Measurements from ENCODE around the gene OVOL1.

OVOL1 gene

GRCh38 chr11:65777821-65778361 is 9.0 kb upstream of the OVOL1 start:
- DNase-seq (ENCODE audit: low read depth) = no peak

GRCh38 chr11:65778431-65778900 is 8.4 kb upstream of the OVOL1 start:
- no peak for DNase-seq (ENCODE audit: low read depth)

- no peak for DNase-seq (ENCODE audit: low read depth)
These were observed 7.8 kb upstream of the OVOL1 start for GRCh38 chr11:65778901-65779668.

GRCh38 chr11:65779669-65779918 is 7.3 kb upstream of the OVOL1 start:
- no peak for DNase-seq (ENCODE audit: low read depth)

GRCh38 chr11:65779919-65780769 is 6.7 kb upstream of the OVOL1 start:
- peak; percentile 13 for DNase-seq (ENCODE audit: low read depth)

GRCh38 chr11:65780770-65781151 is 6.1 kb upstream of the OVOL1 start, which contains the start of gene AP5B1:
Gene AP5B1 (minus strand): TSS chr11:65780976. CDS start chr11:65780591, 385 bp downstream.
- no peak for DNase-seq (ENCODE audit: low read depth)

GRCh38 chr11:65781152-65781961 is 5.5 kb upstream of the OVOL1 start:
- no peak for DNase-seq (ENCODE audit: low read depth)

- no peak for DNase-seq (ENCODE audit: low read depth)
These were observed 4.7 kb upstream of the OVOL1 start for GRCh38 chr11:65781962-65782815.

GRCh38 chr11:65782816-65783228 is 4.0 kb upstream of the OVOL1 start:
- no peak for DNase-seq (ENCODE audit: low read depth)

- no peak for DNase-seq (ENCODE audit: low read depth)
These were observed 1.4 kb upstream of the OVOL1 start for GRCh38 chr11:65785319-65786007.

- DNase-seq (ENCODE audit: low read depth) = no peak
These were observed 666 bp upstream of the OVOL1 start for GRCh38 chr11:65786008-65786785.

- no peak for DNase-seq (ENCODE audit: low read depth)
These were observed 1.1 kb downstream of the OVOL1 start for GRCh38 chr11:65787649-65788622.

GRCh38 chr11:65788821-65789220 is 2.0 kb downstream of the OVOL1 start:
- DNase-seq (ENCODE audit: low read depth) = no peak

- no peak for DNase-seq (ENCODE audit: low read depth)
These were observed 2.6 kb downstream of the OVOL1 start for GRCh38 chr11:65789230-65790103.

- DNase-seq (ENCODE audit: low read depth) = no peak
These were observed 3.4 kb downstream of the OVOL1 start for GRCh38 chr11:65790104-65790901.

GRCh38 chr11:65790902-65791650 is 4.2 kb downstream of the OVOL1 start:
- DNase-seq (ENCODE audit: low read depth) = no peak

All from non-pigmented ciliary epithelial cell (primary cell).